Measurements from ENCODE around the gene YWHAH. TPM values are rescaled to one million over a fixed set of nuclear protein-coding genes. Genes with fewer than 3 reads are reported as not detected.
A peak's percentile ranks its signal among the peaks of the same experiment; 100 is the strongest.

Gene YWHAH
- total and polyA plus RNA-seq, 4 experiments from 2014 or later = 48.0 to 126 (median 78.2) TPM

GRCh38 chr22:31901388-31902137 is 42.8 kb upstream of the YWHAH start:
- H3K9me3 ChIP-seq (ENCODE audit: control insufficient read depth in 1 of 2, low read length in 2 of 2) = no peaks in the 10 kb centered on the region
- Mint-ChIP-seq H3K27ac (peak overlapping the region in 2 of 7 donors; percentile 17 to 77), H3K36me3 (peaks cover 18 to 52% of the 10 kb centered on the region in 2 donors), H3K27me3 (no peaks in the 10 kb centered on the region), H3K4me3 (no peak overlapping the region), H3K4me1 (no peaks in the 10 kb centered on the region), H3K9me3 (no peaks in the 10 kb centered on the region)
- ChIA-PET CTCF (ENCODE audit: partially characterized antibody) (interaction anchor here (1.3 to 1.6 kb wide), 2 partner anchors 69 to 76 kb away, joined by 3 read pairs; no protein-coding TSS in a partner anchor), POLR2A (ENCODE audit: partially characterized antibody) (no interaction called here)
- H3K4me3 ChIP-seq (ENCODE audit: low read length in 2 of 2) = no peak overlapping the region
- no peak for DNase-seq
- no peaks in the 10 kb centered on the region for H3K4me1 ChIP-seq (ENCODE audit: insufficient read depth, low read length)
- H3K27me3 ChIP-seq (ENCODE audit: insufficient read depth, low read length) = no peaks in the 10 kb centered on the region
- H3K27ac ChIP-seq (ENCODE audit: low read depth, low read length) = no peak overlapping the region
- intact Hi-C loops (cut with micrococcal nuclease) = no loop called here
- peaks cover 25% of the 10 kb centered on the region for H3K36me3 ChIP-seq (ENCODE audit: insufficient read depth, low read length)

GRCh38 chr22:31904651-31905050 is 39.7 kb upstream of the YWHAH start:
- no peaks in the 10 kb centered on the region for H3K27me3 Mint-ChIP-seq
- intact Hi-C loops (cut with micrococcal nuclease) = no loop called here
- Histone ChIP-seq H3K27ac (ENCODE audit: low read depth, low read length) (no peak overlapping the region), H3K36me3 (ENCODE audit: insufficient read depth, low read length) (peaks cover 22% of the 10 kb centered on the region), H3K4me1 (ENCODE audit: insufficient read depth, low read length) (no peaks in the 10 kb centered on the region), H3K9me3 (ENCODE audit: control insufficient read depth in 1 of 2, low read length in 2 of 2) (no peaks in the 10 kb centered on the region), H3K4me3 (ENCODE audit: low read length in 2 of 2) (no peak overlapping the region), H3K27me3 (ENCODE audit: insufficient read depth, low read length) (no peaks in the 10 kb centered on the region)
- H3K4me1 Mint-ChIP-seq = no peaks in the 10 kb centered on the region
- no peak overlapping the region for H3K27ac Mint-ChIP-seq
- H3K36me3 Mint-ChIP-seq = peaks cover 26 to 52% of the 10 kb centered on the region in 2 donors
- no peaks in the 10 kb centered on the region for H3K9me3 Mint-ChIP-seq
- no peak for DNase-seq
- ChIA-PET POLR2A (ENCODE audit: partially characterized antibody) (no interaction called here), CTCF (ENCODE audit: partially characterized antibody) (no interaction called here)
- no peak overlapping the region for H3K4me3 Mint-ChIP-seq

- Histone ChIP-seq H3K27me3 (ENCODE audit: insufficient read depth, low read length) (no peaks in the 10 kb centered on the region), H3K4me3 (ENCODE audit: low read length in 2 of 2) (no peak overlapping the region), H3K4me1 (ENCODE audit: insufficient read depth, low read length) (no peaks in the 10 kb centered on the region), H3K36me3 (ENCODE audit: insufficient read depth, low read length) (peaks cover 22% of the 10 kb centered on the region), H3K27ac (ENCODE audit: low read depth, low read length) (no peak overlapping the region), H3K9me3 (ENCODE audit: control insufficient read depth in 1 of 2, low read length in 2 of 2) (no peaks in the 10 kb centered on the region)
- intact Hi-C loops (cut with micrococcal nuclease) = no loop called here
- ChIA-PET POLR2A (ENCODE audit: partially characterized antibody) (no interaction called here), CTCF (ENCODE audit: partially characterized antibody) (no interaction called here)
- Mint-ChIP-seq H3K27me3 (no peaks in the 10 kb centered on the region), H3K27ac (peak overlapping the region in 2 of 7 donors; percentile 1 to 83), H3K36me3 (peaks cover 26 to 57% of the 10 kb centered on the region in 2 donors), H3K9me3 (peaks cover 0 to 1% (median 0%) of the 10 kb centered on the region in 8 donors), H3K4me3 (no peak overlapping the region), H3K4me1 (no peaks in the 10 kb centered on the region)
- no peak for DNase-seq
These were observed 39.0 kb upstream of the YWHAH start for GRCh38 chr22:31905356-31905755.

GRCh38 chr22:31906086-31906485 is 38.2 kb upstream of the YWHAH start:
- H3K27me3 ChIP-seq (ENCODE audit: insufficient read depth, low read length) = no peaks in the 10 kb centered on the region
- H3K4me1 Mint-ChIP-seq = no peaks in the 10 kb centered on the region
- no peak overlapping the region for H3K4me3 Mint-ChIP-seq
- no peaks in the 10 kb centered on the region for H3K9me3 ChIP-seq (ENCODE audit: control insufficient read depth in 1 of 2, low read length in 2 of 2)
- H3K36me3 Mint-ChIP-seq = peaks cover 26 to 59% of the 10 kb centered on the region in 2 donors
- H3K27ac ChIP-seq (ENCODE audit: low read depth, low read length) = no peak overlapping the region
- intact Hi-C loops (cut with micrococcal nuclease) = no loop called here
- H3K4me1 ChIP-seq (ENCODE audit: insufficient read depth, low read length) = no peaks in the 10 kb centered on the region
- no peak overlapping the region for H3K4me3 ChIP-seq (ENCODE audit: low read length in 2 of 2)
- ChIA-PET CTCF (ENCODE audit: partially characterized antibody) (no interaction called here), POLR2A (ENCODE audit: partially characterized antibody) (no interaction called here)
- peaks cover 0 to 2% (median 0%) of the 10 kb centered on the region in 8 donors for H3K9me3 Mint-ChIP-seq
- no peaks in the 10 kb centered on the region for H3K27me3 Mint-ChIP-seq
- H3K27ac Mint-ChIP-seq = no peak overlapping the region
- peaks cover 22% of the 10 kb centered on the region for H3K36me3 ChIP-seq (ENCODE audit: insufficient read depth, low read length)
- DNase-seq = no peak

- H3K36me3 Mint-ChIP-seq = peaks cover 22 to 55% of the 10 kb centered on the region in 2 donors
- Histone ChIP-seq H3K27ac (ENCODE audit: low read depth, low read length) (no peak overlapping the region), H3K4me1 (ENCODE audit: insufficient read depth, low read length) (no peaks in the 10 kb centered on the region), H3K9me3 (ENCODE audit: control insufficient read depth in 1 of 2, low read length in 2 of 2) (no peaks in the 10 kb centered on the region), H3K27me3 (ENCODE audit: insufficient read depth, low read length) (no peaks in the 10 kb centered on the region), H3K4me3 (ENCODE audit: low read length in 2 of 2) (no peak overlapping the region), H3K36me3 (ENCODE audit: insufficient read depth, low read length) (peaks cover 17% of the 10 kb centered on the region)
- H3K27me3 Mint-ChIP-seq = no peaks in the 10 kb centered on the region
- H3K4me3 Mint-ChIP-seq = no peak overlapping the region
- DNase-seq = no peak
- intact Hi-C loops (cut with micrococcal nuclease) = no loop called here
- POLR2A ChIA-PET (ENCODE audit: partially characterized antibody) = no interaction called here
- peaks cover 0 to 2% (median 0%) of the 10 kb centered on the region in 8 donors for H3K9me3 Mint-ChIP-seq
- no peak overlapping the region for H3K27ac Mint-ChIP-seq
- no peaks in the 10 kb centered on the region for H3K4me1 Mint-ChIP-seq
- CTCF ChIA-PET (ENCODE audit: partially characterized antibody) = no interaction called here
These were observed 37.8 kb upstream of the YWHAH start for GRCh38 chr22:31906569-31906968.

- intact Hi-C loops (cut with micrococcal nuclease) = no loop called here
- POLR2A ChIA-PET (ENCODE audit: partially characterized antibody) = no interaction called here
- H3K4me3 ChIP-seq (ENCODE audit: low read length in 2 of 2) = no peak overlapping the region
- Mint-ChIP-seq H3K9me3 (peaks cover 0 to 2% (median 0%) of the 10 kb centered on the region in 8 donors), H3K27ac (no peak overlapping the region), H3K36me3 (peaks cover 21 to 36% of the 10 kb centered on the region in 2 donors), H3K4me1 (no peaks in the 10 kb centered on the region), H3K27me3 (no peaks in the 10 kb centered on the region), H3K4me3 (no peak overlapping the region)
- no peaks in the 10 kb centered on the region for H3K9me3 ChIP-seq (ENCODE audit: control insufficient read depth in 1 of 2, low read length in 2 of 2)
- H3K27ac ChIP-seq (ENCODE audit: low read depth, low read length) = no peak overlapping the region
- H3K27me3 ChIP-seq (ENCODE audit: insufficient read depth, low read length) = no peaks in the 10 kb centered on the region
- DNase-seq = no peak
- H3K36me3 ChIP-seq (ENCODE audit: insufficient read depth, low read length) = peaks cover 12% of the 10 kb centered on the region
- H3K4me1 ChIP-seq (ENCODE audit: insufficient read depth, low read length) = no peaks in the 10 kb centered on the region
- CTCF ChIA-PET (ENCODE audit: partially characterized antibody) = no interaction called here
These were observed 34.4 kb upstream of the YWHAH start for GRCh38 chr22:31909977-31910376.

- peaks cover 14 to 21% of the 10 kb centered on the region in 2 donors for H3K36me3 Mint-ChIP-seq
- CTCF ChIA-PET (ENCODE audit: partially characterized antibody) = no interaction called here
These were observed 32.5 kb upstream of the YWHAH start for GRCh38 chr22:31911565-31912406.

More at GRCh38 chr22:31911565-31912406, 32.5 kb upstream of the YWHAH start:
- Histone ChIP-seq H3K4me3 (ENCODE audit: low read length in 2 of 2) (no peak overlapping the region), H3K27ac (ENCODE audit: low read depth, low read length) (no peak overlapping the region), H3K4me1 (ENCODE audit: insufficient read depth, low read length) (no peaks in the 10 kb centered on the region), H3K27me3 (ENCODE audit: insufficient read depth, low read length) (no peaks in the 10 kb centered on the region), H3K9me3 (ENCODE audit: control insufficient read depth in 1 of 2, low read length in 2 of 2) (no peaks in the 10 kb centered on the region), H3K36me3 (ENCODE audit: insufficient read depth, low read length) (peaks cover 2% of the 10 kb centered on the region)
- intact Hi-C loops (cut with micrococcal nuclease) = no loop called here
- Mint-ChIP-seq H3K27me3 (no peaks in the 10 kb centered on the region), H3K27ac (peak overlapping the region in 1 of 7 donors; percentile 59), H3K4me1 (peaks cover 0 to 1% (median 0%) of the 10 kb centered on the region in 4 donors), H3K9me3 (peaks cover 0 to 2% (median 0%) of the 10 kb centered on the region in 8 donors), H3K4me3 (no peak overlapping the region)
- POLR2A ChIA-PET (ENCODE audit: partially characterized antibody) = no interaction called here
- DNase-seq = no peak

Measured in CD4-positive, alpha-beta memory T cell (primary cell).